ENCODE results near the gene SKOR2.
"Not testable (repeated sequence)": the region's sequence is repeated elsewhere in the genome, so short reads cannot be mapped to it uniquely, and the experiment has no call there.

The SKOR2 gene

DNA sequence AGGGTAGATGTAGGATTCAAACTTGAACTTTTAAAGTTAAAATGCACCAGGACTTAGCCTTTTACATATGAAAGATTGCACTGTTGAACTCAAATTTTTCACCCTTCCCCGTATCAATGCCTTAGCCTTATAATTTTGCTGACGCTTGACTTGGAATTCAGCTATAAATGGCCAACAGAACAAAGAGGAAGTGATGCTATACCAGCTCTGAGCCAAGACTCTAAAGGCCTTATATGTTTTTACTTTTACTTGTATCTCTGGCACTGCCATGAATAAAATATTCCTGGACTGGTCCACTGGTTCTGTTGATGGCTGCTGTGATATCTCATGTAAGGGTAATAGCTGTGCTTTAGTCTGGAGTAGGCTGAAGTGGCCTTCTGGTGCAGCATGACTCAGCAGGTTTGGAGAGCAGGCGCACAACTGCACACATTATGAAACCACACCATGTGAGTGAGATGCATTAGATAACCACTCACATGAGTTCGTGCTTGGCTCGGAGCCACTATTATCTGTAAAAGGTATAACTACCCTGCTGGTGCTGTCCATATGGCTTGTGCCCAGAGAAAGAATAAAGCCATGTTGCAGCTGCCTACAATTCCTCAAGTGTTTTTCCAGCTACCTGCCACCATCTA, 66.9 kb downstream of the SKOR2 start:
- H3K4me3 ChIP-seq (ENCODE audit: low read length), result no peak overlapping the region
- WGBS, result 91% methylated on average over 5 of the region's 5 CpGs
- H3K27ac ChIP-seq (ENCODE audit: low read depth, low read length), result no peak overlapping the region
- H3K9me3 ChIP-seq (ENCODE audit: insufficient read depth, low read depth, low read length), result peaks cover 22% of the 10 kb centered on the region
- H3K36me3 ChIP-seq (ENCODE audit: insufficient read depth, low read length), result no peaks in the 10 kb centered on the region
- no peak overlapping the region for H3K9ac ChIP-seq (ENCODE audit: low read depth, low read length)
- no peaks in the 10 kb centered on the region; the same call in 1 of the 2 replicates for H3K27me3 ChIP-seq (ENCODE audit: insufficient read depth, low read length)
- no peaks in the 10 kb centered on the region for H3K4me1 ChIP-seq (ENCODE audit: insufficient read depth, low read length)

GRCh38 chr18:47182156-47182555, 69.3 kb downstream of the SKOR2 start:
- H3K4me1 ChIP-seq (ENCODE audit: insufficient read depth, low read length); H3K9ac ChIP-seq (ENCODE audit: low read depth, low read length); H3K27me3 ChIP-seq (ENCODE audit: insufficient read depth, low read length); H3K27ac ChIP-seq (ENCODE audit: low read depth, low read length); H3K4me3 ChIP-seq (ENCODE audit: low read length); H3K36me3 ChIP-seq (ENCODE audit: insufficient read depth, low read length): not testable (repeated sequence)
- peaks cover 22% of the 10 kb centered on the region for H3K9me3 ChIP-seq (ENCODE audit: insufficient read depth, low read depth, low read length)
- WGBS, result 94% methylated on average over 5 of the region's 5 CpGs

GRCh38 chr18:47180765-47181164, 70.7 kb downstream of the SKOR2 start:
- H3K36me3 ChIP-seq (ENCODE audit: insufficient read depth, low read length), result no peaks in the 10 kb centered on the region

DNA sequence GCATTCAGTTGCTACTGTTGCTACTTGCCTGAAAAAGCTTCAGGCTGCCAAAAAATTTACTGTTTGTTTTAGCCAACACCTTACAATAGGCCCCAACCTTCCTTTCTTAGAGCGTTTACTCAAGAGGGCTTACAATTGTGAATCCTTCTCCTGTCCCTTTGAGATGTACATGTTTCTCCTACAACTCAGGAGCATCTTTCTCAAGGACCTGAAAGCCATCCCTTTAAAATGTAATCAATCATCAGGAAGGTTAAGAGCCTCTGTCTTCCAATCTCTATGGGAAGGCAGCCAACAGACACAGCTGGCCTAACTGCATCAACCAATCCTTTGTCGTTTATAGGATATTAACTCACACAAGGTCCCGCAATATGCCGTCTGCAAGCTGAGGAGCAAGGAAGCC, 71.9 kb downstream of the SKOR2 start:
- no peak overlapping the region for H3K4me3 ChIP-seq (ENCODE audit: low read length)
- no peaks in the 10 kb centered on the region; the same call in 1 of the 2 replicates for H3K27me3 ChIP-seq (ENCODE audit: insufficient read depth, low read length)
- H3K36me3 ChIP-seq (ENCODE audit: insufficient read depth, low read length), result no peaks in the 10 kb centered on the region
- H3K27ac ChIP-seq (ENCODE audit: low read depth, low read length), result no peak overlapping the region
- H3K4me1 ChIP-seq (ENCODE audit: insufficient read depth, low read length), result peaks cover 7% of the 10 kb centered on the region
- H3K9ac ChIP-seq (ENCODE audit: low read depth, low read length), result no peak overlapping the region
- H3K9me3 ChIP-seq (ENCODE audit: insufficient read depth, low read depth, low read length), result peaks cover 12% of the 10 kb centered on the region
- 81% methylated on average over 4 of the region's 4 CpGs for WGBS

More at GRCh38 chr18:47180765-47181164, 70.7 kb downstream of the SKOR2 start:
- H3K9ac ChIP-seq (ENCODE audit: low read depth, low read length), result no peak overlapping the region
- H3K9me3 ChIP-seq (ENCODE audit: insufficient read depth, low read depth, low read length), result peaks cover 22% of the 10 kb centered on the region
- H3K4me3 ChIP-seq (ENCODE audit: low read length), result no peak overlapping the region
- WGBS, result 96% methylated on average over 3 of the region's 3 CpGs
- no peak overlapping the region for H3K27ac ChIP-seq (ENCODE audit: low read depth, low read length)
- H3K27me3 ChIP-seq (ENCODE audit: insufficient read depth, low read length), result no peaks in the 10 kb centered on the region; the same call in 1 of the 2 replicates
- H3K4me1 ChIP-seq (ENCODE audit: insufficient read depth, low read length), result no peaks in the 10 kb centered on the region

DNA sequence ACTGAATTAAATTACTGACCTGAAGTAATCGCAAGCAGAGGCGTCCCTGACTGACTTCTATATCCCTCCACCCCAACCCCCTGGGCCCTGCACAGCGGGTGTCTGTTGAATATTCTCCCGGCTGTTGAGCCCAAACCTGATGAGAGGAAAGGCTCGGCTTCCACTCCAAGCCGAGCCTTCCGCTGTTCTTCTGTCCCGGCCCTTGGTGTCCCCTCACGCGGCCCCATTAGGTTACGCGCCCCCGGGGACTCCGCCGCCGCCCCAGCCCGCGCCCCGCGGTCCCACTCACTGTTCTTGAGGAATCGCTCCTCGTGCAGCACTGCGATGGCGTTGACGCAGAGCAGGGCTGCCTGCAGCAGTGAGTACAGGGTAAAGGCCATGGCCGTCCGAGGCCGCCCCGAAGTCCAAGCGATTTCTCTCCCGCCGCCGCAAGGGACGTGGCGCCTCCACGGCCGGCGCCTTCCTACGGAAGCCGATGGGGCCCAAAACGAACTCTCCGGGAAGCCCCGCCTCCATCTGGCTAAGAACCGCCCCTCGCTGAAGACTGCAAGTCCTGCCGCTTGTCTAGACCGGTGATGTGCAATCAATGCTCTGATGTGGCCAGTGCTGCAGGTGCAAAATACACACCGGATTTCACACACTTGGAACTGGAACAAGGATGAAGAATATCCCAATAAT, 75.4 kb downstream of the SKOR2 start, which contains the start of gene IER3IP1:
TSS of gene IER3IP1 (minus strand) at position 467 of the 678 bp plus-strand sequence. CDS start at position 380, 87 bp downstream.
- H3K36me3 ChIP-seq (ENCODE audit: insufficient read depth, low read length), result 0 out of 2 replicates have a peak, but pooled peaks cover 9% of the 10 kb centered on the region
- H3K27ac ChIP-seq (ENCODE audit: low read depth, low read length), result peak within 1 kb of the TSS; percentile 96
- H3K9ac ChIP-seq (ENCODE audit: low read depth, low read length), result peak within 1 kb of the TSS; percentile 91
- peaks cover 7% of the 10 kb centered on the region for H3K4me1 ChIP-seq (ENCODE audit: insufficient read depth, low read length)
- H3K9me3 ChIP-seq (ENCODE audit: insufficient read depth, low read depth, low read length), result no peaks in the 10 kb centered on the region
- H3K4me3 ChIP-seq (ENCODE audit: low read length), result peak within 1 kb of the TSS; percentile 97
- H3K27me3 ChIP-seq (ENCODE audit: insufficient read depth, low read length), result no peaks in the 10 kb centered on the region; the same call in 1 of the 2 replicates
- WGBS, result under 1% methylated on average over 48 of the region's 48 CpGs

DNA sequence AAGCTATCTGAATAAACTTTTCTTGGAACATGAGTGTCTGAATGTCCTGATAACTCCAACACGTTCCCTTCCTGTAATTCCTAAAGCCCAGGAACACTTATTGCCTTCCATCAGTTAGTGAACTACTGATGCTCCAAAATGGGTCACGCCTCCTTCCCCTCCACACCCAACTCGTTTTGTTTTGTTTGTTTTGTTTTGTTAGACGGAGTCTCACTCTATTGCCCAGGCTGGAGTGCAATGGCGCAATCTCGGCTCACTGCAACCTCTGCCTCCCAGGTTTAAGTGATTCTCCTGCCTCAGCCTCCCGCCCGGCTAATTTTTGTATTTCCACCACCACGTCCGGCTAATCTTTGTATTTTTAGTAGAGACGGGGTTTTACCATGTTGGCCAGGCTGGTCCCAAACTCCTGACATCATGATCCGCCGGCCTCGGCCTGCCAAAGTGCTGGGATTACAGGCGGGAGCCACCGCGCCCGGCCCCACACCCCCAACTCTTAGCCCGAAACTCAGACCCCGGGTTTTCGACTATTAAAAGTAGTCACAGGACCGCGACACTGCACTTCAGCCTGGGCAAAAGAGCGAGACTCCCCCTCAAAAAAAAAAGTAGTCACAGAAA, 76.1 kb downstream of the SKOR2 start:
- 6% methylated on average over 23 of the region's 24 CpGs for WGBS
- Histone ChIP-seq H3K9me3 (ENCODE audit: insufficient read depth, low read depth, low read length) (no peaks in the 10 kb centered on the region), H3K27ac (ENCODE audit: low read depth, low read length) (peak overlapping the region; percentile 96), H3K36me3 (ENCODE audit: insufficient read depth, low read length) (0 out of 2 replicates have a peak, but pooled peaks cover 9% of the 10 kb centered on the region), H3K9ac (ENCODE audit: low read depth, low read length) (peak overlapping the region; percentile 91), H3K4me3 (ENCODE audit: low read length) (peak overlapping the region; percentile 97), H3K4me1 (ENCODE audit: insufficient read depth, low read length) (peaks cover 7% of the 10 kb centered on the region), H3K27me3 (ENCODE audit: insufficient read depth, low read length) (no peaks in the 10 kb centered on the region)

GRCh38 chr18:47174545-47175116, 76.8 kb downstream of the SKOR2 start:
- H3K4me3 ChIP-seq (ENCODE audit: low read length), result peak overlapping the region; percentile 97
- H3K9ac ChIP-seq (ENCODE audit: low read depth, low read length), result no peak overlapping the region

GRCh38 chr18:47172476-47172875, 79.0 kb downstream of the SKOR2 start:
- peaks cover 7% of the 10 kb centered on the region for H3K4me1 ChIP-seq (ENCODE audit: insufficient read depth, low read length)
- no peak overlapping the region for H3K9ac ChIP-seq (ENCODE audit: low read depth, low read length)
- 0 out of 2 replicates have a peak, but pooled peaks cover 9% of the 10 kb centered on the region for H3K36me3 ChIP-seq (ENCODE audit: insufficient read depth, low read length)
- H3K4me3 ChIP-seq (ENCODE audit: low read length), result no peak overlapping the region
- H3K27ac ChIP-seq (ENCODE audit: low read depth, low read length), result no peak overlapping the region
- no peaks in the 10 kb centered on the region for H3K9me3 ChIP-seq (ENCODE audit: insufficient read depth, low read depth, low read length)
- WGBS, result 89% methylated on average over 2 of the region's 2 CpGs
- H3K27me3 ChIP-seq (ENCODE audit: insufficient read depth, low read length), result no peaks in the 10 kb centered on the region

More at GRCh38 chr18:47174545-47175116, 76.8 kb downstream of the SKOR2 start:
- WGBS, result 83% methylated on average over 12 of the region's 13 CpGs
- Histone ChIP-seq H3K36me3 (ENCODE audit: insufficient read depth, low read length) (0 out of 2 replicates have a peak, but pooled peaks cover 9% of the 10 kb centered on the region), H3K27me3 (ENCODE audit: insufficient read depth, low read length) (no peaks in the 10 kb centered on the region), H3K4me1 (ENCODE audit: insufficient read depth, low read length) (peaks cover 7% of the 10 kb centered on the region), H3K27ac (ENCODE audit: low read depth, low read length) (no peak overlapping the region), H3K9me3 (ENCODE audit: insufficient read depth, low read depth, low read length) (no peaks in the 10 kb centered on the region)

DNA sequence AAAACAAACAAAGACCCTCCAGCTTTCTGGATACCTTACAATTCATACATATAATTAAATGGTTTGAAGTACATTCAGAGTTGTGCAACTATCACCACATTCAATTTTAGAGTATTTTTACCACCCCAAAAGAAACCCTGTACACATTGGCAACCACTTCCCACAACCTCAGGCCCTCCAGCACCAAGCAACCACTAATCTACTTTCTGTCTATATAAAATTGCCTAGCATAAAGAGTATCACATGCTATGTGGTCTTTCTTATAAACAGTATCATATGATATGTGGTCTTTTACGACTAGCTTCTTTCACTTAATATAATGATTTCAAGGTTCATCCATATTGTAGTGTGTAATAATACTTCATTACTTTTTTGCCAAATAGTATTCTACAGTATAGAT, 82.5 kb downstream of the SKOR2 start:
- no CpG with 5 or more reads among the region's 1 CpG for WGBS
- Histone ChIP-seq H3K27ac (ENCODE audit: low read depth, low read length) (no peak overlapping the region), H3K4me1 (ENCODE audit: insufficient read depth, low read length) (no peaks in the 10 kb centered on the region), H3K4me3 (ENCODE audit: low read length) (no peak overlapping the region), H3K9me3 (ENCODE audit: insufficient read depth, low read depth, low read length) (no peaks in the 10 kb centered on the region), H3K27me3 (ENCODE audit: insufficient read depth, low read length) (no peaks in the 10 kb centered on the region), H3K36me3 (ENCODE audit: insufficient read depth, low read length) (0 out of 2 replicates have a peak, but pooled peaks cover 7% of the 10 kb centered on the region), H3K9ac (ENCODE audit: low read depth, low read length) (no peak overlapping the region)

- Histone ChIP-seq H3K27me3 (ENCODE audit: insufficient read depth, low read length) (no peaks in the 10 kb centered on the region), H3K36me3 (ENCODE audit: insufficient read depth, low read length) (peaks cover 8% of the 10 kb centered on the region; the same call in 1 of the 2 replicates), H3K9ac (ENCODE audit: low read depth, low read length) (no peak overlapping the region), H3K9me3 (ENCODE audit: insufficient read depth, low read depth, low read length) (no peaks in the 10 kb centered on the region), H3K27ac (ENCODE audit: low read depth, low read length) (no peak overlapping the region), H3K4me1 (ENCODE audit: insufficient read depth, low read length) (no peaks in the 10 kb centered on the region), H3K4me3 (ENCODE audit: low read length) (no peak overlapping the region)
These were observed 83.0 kb downstream of the SKOR2 start for GRCh38 chr18:47168509-47168908.

DNA sequence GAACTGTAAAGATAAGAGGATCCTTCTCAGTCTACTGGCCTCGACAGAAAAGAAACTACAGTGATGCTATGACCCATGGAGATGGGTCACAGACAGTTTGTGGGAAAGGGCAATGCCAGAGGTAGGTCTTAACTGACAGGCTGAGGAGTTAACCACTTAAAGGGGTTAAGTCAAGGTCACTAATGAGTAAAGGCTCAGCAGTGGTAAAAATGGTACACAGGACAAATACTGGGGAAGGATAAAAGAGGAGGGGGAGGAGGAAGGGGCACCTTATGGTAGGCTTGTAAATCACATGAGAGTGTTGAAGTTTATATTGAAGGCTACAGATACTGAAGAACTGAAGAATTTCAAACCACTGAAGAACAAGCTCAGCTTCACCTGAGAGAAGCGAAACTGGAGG, 85.2 kb downstream of the SKOR2 start:
- H3K4me3 ChIP-seq (ENCODE audit: low read length), result no peak overlapping the region
- no peak overlapping the region for H3K9ac ChIP-seq (ENCODE audit: low read depth, low read length)
- no peak overlapping the region for H3K27ac ChIP-seq (ENCODE audit: low read depth, low read length)
- H3K9me3 ChIP-seq (ENCODE audit: insufficient read depth, low read depth, low read length), result no peaks in the 10 kb centered on the region
- no peaks in the 10 kb centered on the region for H3K27me3 ChIP-seq (ENCODE audit: insufficient read depth, low read length)
- 96% methylated on average over 2 of the region's 2 CpGs for WGBS
- H3K4me1 ChIP-seq (ENCODE audit: insufficient read depth, low read length), result peaks cover 2% of the 10 kb centered on the region; the same call in 1 of the 2 replicates
- H3K36me3 ChIP-seq (ENCODE audit: insufficient read depth, low read length), result peaks cover 2% of the 10 kb centered on the region; the same call in 1 of the 2 replicates
